GM12892 (cell line): ENCODE results near the gene TTR.

Source experiments
- POLR2A ChIP-seq: IDR thresholded peaks from 2 replicates; pipeline ENCODE4 v1.6.1; 2011; ENCODE audit warnings: low read depth, low read length, control low read depth
- POLR2AphosphoS5 ChIP-seq: IDR thresholded peaks from 2 replicates; pipeline ENCODE4 v1.6.1; 2011; ENCODE audit warnings: low read depth, low read length, control low read depth

- no peak for TF ChIP-seq POLR2AphosphoS5
- no peak for TF ChIP-seq POLR2A
These were observed 955 bp downstream of the TTR start for GRCh38 chr18:31592506-31593157.
